ENCODE results near the gene KIR2DL3.

DNA sequence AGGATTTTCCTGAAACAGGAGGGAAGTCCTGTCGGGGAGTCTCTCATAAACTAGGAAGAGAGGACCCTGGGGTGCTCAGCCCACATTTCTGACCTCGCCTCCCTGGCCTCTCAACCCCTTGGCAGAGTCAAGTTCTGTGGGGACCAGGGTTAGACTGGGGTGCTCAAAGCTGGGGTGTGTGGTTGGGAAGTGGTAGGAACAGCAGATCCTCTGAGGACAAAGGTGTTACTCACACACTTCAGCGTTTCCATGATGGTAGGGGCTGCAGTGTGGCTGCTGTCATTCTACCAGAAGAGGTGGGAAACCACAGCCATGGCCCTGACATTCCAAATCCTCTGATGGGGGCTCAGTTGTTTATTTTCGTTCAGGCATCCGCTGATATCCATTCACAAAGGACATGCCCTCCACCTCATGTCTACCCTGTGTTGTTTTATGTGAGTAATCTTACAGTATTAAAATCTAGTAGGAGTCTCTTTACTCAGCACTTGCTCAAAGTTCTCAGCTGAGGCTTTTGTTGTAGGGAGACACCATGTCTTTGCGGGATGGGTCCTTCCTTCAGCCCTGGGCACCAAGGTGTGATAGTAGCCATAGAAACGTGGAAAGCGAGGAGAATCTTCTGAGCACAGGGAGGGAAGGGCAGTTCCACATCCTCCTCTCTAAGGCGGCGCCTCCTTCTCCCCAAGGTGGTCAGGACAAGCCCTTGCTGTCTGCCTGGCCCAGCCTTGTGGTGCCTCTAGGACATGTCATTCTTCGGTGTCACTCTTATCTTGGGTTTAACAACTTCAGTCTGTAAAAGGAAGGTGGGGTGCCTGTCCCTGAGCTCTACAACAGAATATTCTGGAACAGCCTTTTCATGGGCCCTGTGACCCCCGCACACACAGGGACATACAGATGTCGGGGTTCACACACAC is 1.5 kb downstream of the KIR2DL3 start:
- TF ChIP-seq HNF4G (IDR thresholded peaks at IDR 0.05) (no peak), RAD21 (IDR thresholded peaks at IDR 0.05) (no peak)

Measured in liver (tissue), 2 donors.